HG03521 (cell line): ENCODE data around the gene GPSM1.

Source experiments
- ATAC-seq: cut with Tn5 transposase; IDR thresholded peaks from one replicate; pipeline ENCODE4 v1.9.1; 2021; ENCODE audit warnings: mild to moderate bottlenecking, moderate library complexity; ENCODE audit not compliant: unreplicated experiment

The GPSM1 gene

GRCh38 chr9:136407911-136408310, 80.6 kb downstream of the GPSM1 start:
- no peak for ATAC-seq
